IMR-90 (cell line): ENCODE measurements around the gene TMEM117. TPM values are rescaled to one million over a fixed set of nuclear protein-coding genes. Genes with fewer than 3 reads are reported as not detected.

Experiments
- ATAC-seq: fragments of 200-7000 bp; cut with Tn5 transposase; 2 replicates; pipeline ENCODE4 v1.9.1; 2020; ENCODE audit warnings: low read depth, mild to moderate bottlenecking, moderate library complexity
- BruUV-seq: library from RNA; stranded (reverse); fragments of 400-500 nt; replicated peaks from 2 replicates; lab custom pipeline; 2021; lab: Mats Ljungman, UMichigan
- CTCF ChIA-PET: fragments of 300-600 bp; formaldehyde crosslinking; extraction: SDS; loops from one replicate; lab custom pipeline; 2021; ENCODE audit warnings: antibody characterized with exemption; lab: Yijun Ruan, JAX
- POLR2A ChIA-PET: fragments of 300-600 bp; sonication (Branson Sonifier 250); formaldehyde crosslinking; loops from one replicate; lab custom pipeline; 2022; ENCODE audit warnings: antibody characterized with exemption; ENCODE audit not compliant: unreplicated experiment; lab: Charles Lee
- DNase-seq: peaks from one replicate; pipeline ENCODE4 v3.0.0; 2013
- H2AFZ ChIP-seq: replicated peaks from 2 replicates; pipeline ENCODE3; 2013; ENCODE audit warnings: low read length, mild to moderate bottlenecking; ENCODE audit not compliant: poor library complexity
- H2AK5ac ChIP-seq: 2 replicates; pipeline ENCODE4 v1.6.1; 2013; ENCODE audit warnings: low read depth, low read length, inconsistent platforms
- H2AK9ac ChIP-seq: replicated peaks from 2 replicates; pipeline ENCODE3; 2013; ENCODE audit warnings: mild to moderate bottlenecking, low read depth, low read length, moderate library complexity; ENCODE audit not compliant: poor library complexity
- H2BK120ac ChIP-seq: 2 replicates; pipeline ENCODE4 v1.6.1; 2013; ENCODE audit warnings: low read depth, low read length, inconsistent platforms
- H2BK15ac ChIP-seq: 3 replicates; pipeline ENCODE4 v1.6.1; 2013; ENCODE audit warnings: low read depth, low read length, inconsistent platforms
- H2BK20ac ChIP-seq: 2 replicates; pipeline ENCODE4 v1.6.1; 2013; ENCODE audit warnings: low read depth, mild to moderate bottlenecking, inconsistent platforms, low read length, moderate library complexity
- H2BK5ac ChIP-seq: 2 replicates; pipeline ENCODE4 v1.6.1; 2013; ENCODE audit warnings: mild to moderate bottlenecking, low read depth, low read length, inconsistent platforms; ENCODE audit not compliant: poor library complexity, severe bottlenecking
- H3K14ac ChIP-seq: replicated peaks from 2 replicates; pipeline ENCODE4 v1.6.1; 2013; ENCODE audit warnings: low read depth, low read length, inconsistent platforms
- H3K18ac ChIP-seq: 2 replicates; pipeline ENCODE4 v1.6.1; 2013; ENCODE audit warnings: low read depth, low read length, control low read depth
- H3K23ac ChIP-seq: 2 replicates; pipeline ENCODE4 v1.6.1; 2013; ENCODE audit warnings: low read depth, low read length, inconsistent platforms
- H3K27ac ChIP-seq: 2 replicates; pipeline ENCODE4 v1.5.1; 2013; ENCODE audit warnings: mild to moderate bottlenecking, control low read depth, low read length; ENCODE audit not compliant: insufficient read depth
- H3K27me3 ChIP-seq: 2 replicates; pipeline ENCODE4 v1.6.1; 2013; ENCODE audit warnings: low read length; ENCODE audit not compliant: control insufficient read depth, insufficient read depth
- H3K36me3 ChIP-seq: 2 replicates; pipeline ENCODE4 v1.6.1; 2013; ENCODE audit warnings: low read length, mixed read lengths; ENCODE audit not compliant: control insufficient read depth, insufficient read depth
- H3K4ac ChIP-seq: 2 replicates; pipeline ENCODE4 v1.6.1; 2013; ENCODE audit warnings: low read depth, low read length, inconsistent platforms
- H3K4me1 ChIP-seq: 2 replicates; pipeline ENCODE4 v1.6.1; 2013; ENCODE audit warnings: low read length, mixed read lengths; ENCODE audit not compliant: control insufficient read depth, insufficient read depth
- H3K4me2 ChIP-seq: 2 replicates; pipeline ENCODE4 v1.6.1; 2013; ENCODE audit warnings: low read depth, mild to moderate bottlenecking, control low read depth, low read length, moderate library complexity
- H3K4me3 ChIP-seq: 2 replicates; pipeline ENCODE4 v1.5.1; 2013; ENCODE audit warnings: low read depth, mild to moderate bottlenecking, control low read depth, low read length, moderate library complexity; ENCODE audit not compliant: insufficient read depth
- H3K56ac ChIP-seq: 2 replicates; pipeline ENCODE4 v1.6.1; 2013; ENCODE audit warnings: low read length, inconsistent platforms; ENCODE audit not compliant: insufficient read depth; ENCODE audit errors: extremely low read depth
- H3K79me1 ChIP-seq, 2 experiments: 2 replicates each; pipeline ENCODE4 v1.6.1; 2013; ENCODE audit warnings: low read length in 2 of 2, inconsistent platforms in 1 of 2, low read depth in 1 of 2
- H3K9ac ChIP-seq: 2 replicates; pipeline ENCODE4 v1.6.1; 2013; ENCODE audit warnings: low read depth, low read length, control low read depth
- H3K9me1 ChIP-seq: 2 replicates; pipeline ENCODE4 v1.6.1; 2013; ENCODE audit warnings: low read length, inconsistent platforms; ENCODE audit not compliant: insufficient read depth
- H3K9me3 ChIP-seq: 2 replicates; pipeline ENCODE4 v1.6.1; 2013; ENCODE audit warnings: low read length; ENCODE audit not compliant: control insufficient read depth, insufficient read depth
- H4K20me1 ChIP-seq: 2 replicates; pipeline ENCODE4 v1.6.1; 2013; ENCODE audit warnings: low read length, inconsistent platforms; ENCODE audit not compliant: insufficient read depth
- H4K5ac ChIP-seq: 2 replicates; pipeline ENCODE4 v1.6.1; 2013; ENCODE audit warnings: mild to moderate bottlenecking, low read depth, low read length, control low read depth
- H4K8ac ChIP-seq, 2 experiments: 2 replicates each; pipeline ENCODE4 v1.6.1; 2013; ENCODE audit warnings: low read depth in 2 of 2, low read length in 2 of 2, control low read depth in 1 of 2, inconsistent platforms in 1 of 2
- H4K91ac ChIP-seq: 2 replicates; pipeline ENCODE4 v1.6.1; 2013; ENCODE audit warnings: low read depth, low read length, inconsistent platforms; ENCODE audit not compliant: insufficient read depth
- CHD1 ChIP-seq: IDR thresholded peaks from 2 replicates; pipeline ENCODE4 v1.6.1; 2012; ENCODE audit warnings: low read depth, low read length, improper control_type of control experiment
- RAD21 ChIP-seq: IDR thresholded peaks from 2 replicates; pipeline ENCODE4 v1.6.1; 2012; ENCODE audit warnings: low read length, improper control_type of control experiment
- RFX5 ChIP-seq: IDR thresholded peaks from 2 replicates; pipeline ENCODE4 v1.8.0; 2012; ENCODE audit warnings: low read depth, mild to moderate bottlenecking, low read length, moderate library complexity
- WGBS, 2 experiments: methylation state at CpG; one replicate each; pipeline versions ENCODE4 v1.1.5 to v1.1.7; 2013; ENCODE audit warnings: missing lambda C conversion rate in 2 of 2; ENCODE audit not compliant: insufficient read length in 1 of 2; ENCODE audit errors: extremely low coverage in 2 of 2; 5-methylcytosine and 5-hydroxymethylcytosine counted together
- dilution Hi-C: fragments of 300-500 bp; cut with HindIII; formaldehyde crosslinking; loops from one replicate; pipeline ENCODE4 v1.14.3; 2018; ENCODE audit warnings: low sequenced_read_pairs; ENCODE audit not compliant: unreplicated experiment
- in situ Hi-C: fragments of 300-500 bp; cut with MboI; formaldehyde crosslinking; loops from 3 replicates; pipeline ENCODE4 v1.14.3; 2019; ENCODE audit warnings: low sequenced_read_pairs, inconsistent platforms, mixed read lengths
- intact Hi-C: fragments of 100-400 bp; cut with micrococcal nuclease; formaldehyde crosslinking; loops from 2 replicates; pipeline ENCODE4 v1.10.0; 2022
- polyA plus RNA-seq, 3 experiments: library from polyadenylated mRNA; depleted of rRNA; stranded (reverse); fragments of >200 nt; gene quantifications; 2 replicates each; pipeline ENCODE4 v1.2.3, GENCODE V29; 2012; ENCODE audit warnings: low replicate concordance in 1 of 3
- total RNA-seq: library from RNA; depleted of rRNA; stranded (reverse); fragments of >200 nt; gene quantifications from 2 replicates; pipeline ENCODE4 v1.2.3, GENCODE V29; 2012

The TMEM117 gene
- total and polyA plus RNA-seq, 2 of the 4 experiments (the other 2 are of a cell fraction), result 8.7 to 21.0 TPM

DNA sequence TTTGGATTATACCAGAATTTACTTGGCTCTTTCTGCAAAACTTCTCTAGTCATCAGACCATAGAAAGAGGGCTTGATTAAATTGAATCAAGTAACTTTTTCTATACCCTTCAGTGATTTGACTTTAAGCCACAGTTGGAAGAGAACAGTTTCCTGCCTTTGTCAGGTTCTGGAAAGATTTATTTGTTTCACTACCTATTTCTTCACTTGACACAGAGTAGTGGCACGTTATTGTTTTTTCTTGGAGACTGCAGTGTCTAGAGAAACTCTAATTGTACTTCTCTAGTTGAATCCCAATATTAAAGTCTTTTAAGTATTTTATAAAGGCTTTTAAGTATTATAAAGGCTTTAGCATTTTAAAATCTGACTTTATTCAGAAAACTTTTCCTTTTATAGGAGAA, 138.1 kb downstream of the TMEM117 start:
- no peak overlapping the region for H3K14ac ChIP-seq
- no peak for ATAC-seq
- no peak overlapping the region for H2BK5ac ChIP-seq
- H2BK120ac ChIP-seq, result no peak overlapping the region
- no peak overlapping the region for H2AFZ ChIP-seq
- BruUV-seq, result no TSS peak
- H3K23ac ChIP-seq, result no peak overlapping the region
- no peaks in the 10 kb centered on the region for H3K9me3 ChIP-seq
- no peak overlapping the region for H2AK5ac ChIP-seq
- H4K20me1 ChIP-seq, result no peaks in the 10 kb centered on the region
- H4K91ac ChIP-seq, result no peak overlapping the region
- H3K27me3 ChIP-seq, result no peaks in the 10 kb centered on the region
- H3K9ac ChIP-seq, result no peak overlapping the region
- H3K4ac ChIP-seq, result no peak overlapping the region
- no peaks in the 10 kb centered on the region for H3K4me1 ChIP-seq
- ChIA-PET POLR2A (no interaction called here), CTCF (no interaction called here)
- H3K9me1 ChIP-seq, result no peaks in the 10 kb centered on the region
- no peak for DNase-seq
- H4K5ac ChIP-seq, result no peak overlapping the region
- H4K8ac ChIP-seq, result no peak overlapping the region
- no CpG with 5 or more reads among the region's 1 CpG for WGBS, 2 experiments
- no peak overlapping the region for H2BK15ac ChIP-seq
- dilution Hi-C loops (no loop called here), intact Hi-C loops (no loop called here), in situ Hi-C loops (no loop called here)
- no peaks in the 10 kb centered on the region for H3K79me1 ChIP-seq
- no peak overlapping the region for H2BK20ac ChIP-seq
- no peak overlapping the region for H3K56ac ChIP-seq
- H3K4me2 ChIP-seq, result no peak overlapping the region
- no peak overlapping the region for H2AK9ac ChIP-seq
- TF ChIP-seq CHD1 (no peak), RAD21 (no peak), RFX5 (no peak)
- H3K4me3 ChIP-seq, result no peak overlapping the region
- no peak overlapping the region for H3K27ac ChIP-seq
- no peak overlapping the region for H3K18ac ChIP-seq
- no peaks in the 10 kb centered on the region for H3K36me3 ChIP-seq
